Endothelial cell of umbilical vein (primary cell): ENCODE measurements around the gene RNU2-1. TPM values are rescaled to one million over a fixed set of nuclear protein-coding genes. Genes with fewer than 3 reads are reported as not detected.

Experiments used
- BruUV-seq: library from RNA; stranded (reverse); fragments of 400-500 nt; replicated peaks from 2 replicates; lab custom pipeline; 2021; lab: Mats Ljungman, UMichigan
- CTCF ChIA-PET: fragments of 300-600, 350-600 bp; sonication (Branson Sonifier 250); formaldehyde crosslinking; loops from one replicate; lab custom pipeline; 2021; ENCODE audit warnings: antibody characterized with exemption, inconsistent platforms; lab: Charles Lee
- POLR2A ChIA-PET: fragments of 300-600, 350-600 bp; sonication (Branson Sonifier 250); formaldehyde crosslinking; loops from one replicate; lab custom pipeline; 2021; ENCODE audit warnings: antibody characterized with exemption, inconsistent platforms; lab: Charles Lee
- DNase-seq: peaks from one replicate; pipeline ENCODE4 v3.0.0-alpha.2; 2011; ENCODE audit warnings: low read depth, low spot score
- FAIRE-seq: peaks from 2 replicates; lab custom pipeline; 2011; peaks lifted over from hg19 to GRCh38; lab: Jason Lieb, UNC
- H2AFZ ChIP-seq: 2 replicates; pipeline ENCODE4 v1.6.0; 2012; ENCODE audit warnings: low read depth, low read length, control low read depth, inconsistent platforms
- H3K27ac ChIP-seq: 2 replicates; pipeline ENCODE4 v1.5.1; 2011; ENCODE audit warnings: low read depth, mild to moderate bottlenecking, control low read depth, low read length, moderate library complexity; ENCODE audit not compliant: insufficient read depth
- H3K27me3 ChIP-seq, 2 experiments: 2 replicates each; pipeline versions ENCODE4 v1.6.0 to v1.6.1; 2011; ENCODE audit warnings: low read length in 2 of 2, mixed read lengths in 1 of 2; ENCODE audit not compliant: control insufficient read depth in 2 of 2, insufficient read depth in 2 of 2
- H3K36me3 ChIP-seq, 2 experiments: 2 replicates in 1 of 2; 3 replicates in 1 of 2; pipeline ENCODE4 v1.5.1; 2011; ENCODE audit warnings: low read length in 2 of 2, mild to moderate bottlenecking in 1 of 2, moderate library complexity in 1 of 2; ENCODE audit not compliant: control insufficient read depth in 2 of 2, insufficient read depth in 2 of 2; ENCODE audit errors: extremely low read depth in 1 of 2
- H3K4me1 ChIP-seq: 3 replicates; pipeline ENCODE4 v1.5.1; 2011; ENCODE audit warnings: mild to moderate bottlenecking, low read length; ENCODE audit not compliant: control insufficient read depth, insufficient read depth; ENCODE audit errors: extremely low read depth
- H3K4me2 ChIP-seq: 2 replicates; pipeline ENCODE4 v1.6.1; 2011; ENCODE audit warnings: low read length, control low read depth, mixed read lengths; ENCODE audit not compliant: insufficient read depth
- H3K4me3 ChIP-seq, 3 experiments: fragments of 200-600 bp in 1 of 3; sonication (generic), shearing (Covaris generic) in 1 of 3; replicated peaks in 1 of 3; 2 replicates each; pipeline ENCODE4 v1.5.1; 2011 to 2016; ENCODE audit warnings: control low read depth in 3 of 3, low read length in 3 of 3, mild to moderate bottlenecking in 2 of 3, inconsistent platforms in 1 of 3, low read depth in 1 of 3, moderate library complexity in 1 of 3; ENCODE audit not compliant: insufficient read depth in 1 of 3
- H3K79me2 ChIP-seq: 2 replicates; pipeline ENCODE4 v1.6.0; 2012; ENCODE audit warnings: low read length, inconsistent platforms; ENCODE audit not compliant: control insufficient read depth, insufficient read depth
- H3K9ac ChIP-seq: replicated peaks from 2 replicates; pipeline ENCODE3; 2011; ENCODE audit warnings: low read length, control low read depth; ENCODE audit not compliant: insufficient read depth; ENCODE audit errors: extremely low read depth
- H3K9me1 ChIP-seq: replicated peaks from 3 replicates; pipeline ENCODE4 v1.6.0; 2011; ENCODE audit warnings: mild to moderate bottlenecking, low read length; ENCODE audit not compliant: control insufficient read depth, insufficient read depth; ENCODE audit errors: extremely low read depth
- H3K9me3 ChIP-seq: replicated peaks from 2 replicates; pipeline ENCODE4 v1.5.1; 2012; ENCODE audit warnings: low read length, inconsistent platforms; ENCODE audit not compliant: control insufficient read depth, insufficient read depth
- H4K20me1 ChIP-seq: replicated peaks from 2 replicates; pipeline ENCODE3; 2011; ENCODE audit warnings: mild to moderate bottlenecking, low read length; ENCODE audit not compliant: control insufficient read depth, insufficient read depth; ENCODE audit errors: extremely low read depth
- EZH2 ChIP-seq: IDR thresholded peaks from 2 replicates; pipeline ENCODE4 v1.6.1; 2012; ENCODE audit warnings: borderline replicate concordance, low read depth, mild to moderate bottlenecking, moderate library complexity, low read length, inconsistent platforms; ENCODE audit not compliant: severe bottlenecking
- MYC ChIP-seq: IDR thresholded peaks from one replicate; pipeline ENCODE4 v1.6.1; 2011; ENCODE audit warnings: mild to moderate bottlenecking, low read depth, low read length
- POLR2A ChIP-seq: IDR thresholded peaks from 2 replicates; pipeline ENCODE4 v1.6.1; 2012; ENCODE audit warnings: low read depth, mild to moderate bottlenecking, control low read depth, low read length
- POLR2AphosphoS5 ChIP-seq: IDR thresholded peaks from 2 replicates; pipeline ENCODE4 v1.6.1; 2012; ENCODE audit warnings: low read depth, mild to moderate bottlenecking, control low read depth, low read length, moderate library complexity; ENCODE audit not compliant: insufficient read depth
- dilution Hi-C: fragments of 300-500 bp; cut with MboI; formaldehyde crosslinking; loops from one replicate; pipeline ENCODE4 v1.15.0; 2019; ENCODE audit warnings: low sequenced_read_pairs; ENCODE audit not compliant: extremely low pct_ligation_motif_present
- intact Hi-C: fragments of 100-400 bp; cut with micrococcal nuclease; formaldehyde crosslinking; loops from one replicate; pipeline ENCODE4 v1.10.0; 2022
- polyA plus RNA-seq, 4 experiments: library from polyadenylated mRNA; depleted of rRNA in 3 of 4; stranded (reverse) in 3 of 4; unstranded in 1 of 4; fragments of >200 nt; gene quantifications; 2 replicates each; pipeline versions ENCODE4 v1.2.1 to v1.2.3, GENCODE V29; 2011 to 2012; ENCODE audit warnings: missing spikeins in 1 of 4
- total RNA-seq: library from RNA; stranded (reverse); gene quantifications from 2 replicates; pipeline ENCODE4 v1.2.3, GENCODE V29; 2021
- TF ChIP-seq, protein P1 (sequence below): IDR thresholded peaks from 2 replicates; pipeline ENCODE4 v1.6.1; 2011; ENCODE audit not compliant: insufficient read depth, insufficient read length
- TF ChIP-seq, protein P2 (sequence below), 2 donors: IDR thresholded peaks; 1 replicate in 1 of 2; 2 replicates in 1 of 2; pipeline ENCODE4 v1.5.1; 2011; ENCODE audit warnings: low read length in 2 of 2, mild to moderate bottlenecking in 2 of 2, moderate library complexity in 2 of 2, control low read depth in 1 of 2, inconsistent platforms in 1 of 2, low read depth in 1 of 2; ENCODE audit not compliant: insufficient read depth in 1 of 2; ENCODE audit errors: extremely low read depth in 1 of 2

RNU2-1 gene
- total and polyA plus RNA-seq, 2 donors (not counting 3 experiments of a cell fraction or from before 2014, with no cell fraction given), result 3,596 TPM; not detected in 1

DNA sequence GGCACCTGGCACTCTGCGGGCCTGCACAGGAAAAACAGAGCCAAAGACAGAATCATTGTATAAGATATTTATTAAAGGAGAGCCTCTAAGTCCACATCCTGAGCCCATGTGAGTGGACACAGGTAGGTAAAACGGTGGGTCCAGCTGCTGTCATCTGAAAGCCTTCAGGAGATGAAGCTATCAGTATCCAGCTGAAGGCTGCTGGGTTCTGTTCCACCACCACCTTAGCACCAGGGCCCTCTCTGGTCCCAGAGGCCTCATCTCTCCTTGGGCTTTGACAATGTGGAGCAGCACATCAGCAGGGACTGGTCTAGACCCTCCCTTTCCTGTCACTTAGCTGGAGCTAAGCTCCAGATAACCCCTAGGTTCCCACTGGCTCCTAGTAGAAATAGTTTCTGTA, 14.8 kb downstream of the RNU2-1 start:
- DNase-seq (no peak), FAIRE-seq (no peak)
- H3K9ac ChIP-seq, result no peak overlapping the region
- intact Hi-C loops, result no loop called here
- no TSS peak for BruUV-seq
- ChIA-PET POLR2A (interaction anchor here (1.8 kb wide), 1 partner anchor 96 kb away, joined by 8 read pairs; no protein-coding TSS in a partner anchor), CTCF (no interaction called here)
- H3K9me1 ChIP-seq, result no peaks in the 10 kb centered on the region
- no peak for TF ChIP-seq POLR2A
- no peak for TF ChIP-seq MYC
- TF ChIP-seq, protein P1, sequence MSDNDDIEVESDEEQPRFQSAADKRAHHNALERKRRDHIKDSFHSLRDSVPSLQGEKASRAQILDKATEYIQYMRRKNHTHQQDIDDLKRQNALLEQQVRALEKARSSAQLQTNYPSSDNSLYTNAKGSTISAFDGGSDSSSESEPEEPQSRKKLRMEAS, result no peak
- no peak for TF ChIP-seq POLR2AphosphoS5
- TF ChIP-seq, protein P2, sequence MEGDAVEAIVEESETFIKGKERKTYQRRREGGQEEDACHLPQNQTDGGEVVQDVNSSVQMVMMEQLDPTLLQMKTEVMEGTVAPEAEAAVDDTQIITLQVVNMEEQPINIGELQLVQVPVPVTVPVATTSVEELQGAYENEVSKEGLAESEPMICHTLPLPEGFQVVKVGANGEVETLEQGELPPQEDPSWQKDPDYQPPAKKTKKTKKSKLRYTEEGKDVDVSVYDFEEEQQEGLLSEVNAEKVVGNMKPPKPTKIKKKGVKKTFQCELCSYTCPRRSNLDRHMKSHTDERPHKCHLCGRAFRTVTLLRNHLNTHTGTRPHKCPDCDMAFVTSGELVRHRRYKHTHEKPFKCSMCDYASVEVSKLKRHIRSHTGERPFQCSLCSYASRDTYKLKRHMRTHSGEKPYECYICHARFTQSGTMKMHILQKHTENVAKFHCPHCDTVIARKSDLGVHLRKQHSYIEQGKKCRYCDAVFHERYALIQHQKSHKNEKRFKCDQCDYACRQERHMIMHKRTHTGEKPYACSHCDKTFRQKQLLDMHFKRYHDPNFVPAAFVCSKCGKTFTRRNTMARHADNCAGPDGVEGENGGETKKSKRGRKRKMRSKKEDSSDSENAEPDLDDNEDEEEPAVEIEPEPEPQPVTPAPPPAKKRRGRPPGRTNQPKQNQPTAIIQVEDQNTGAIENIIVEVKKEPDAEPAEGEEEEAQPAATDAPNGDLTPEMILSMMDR (IDR thresholded peaks at IDR 0.05; ENCODE audit: extremely low read depth in 1 of 2, insufficient read depth in 1 of 2, low read depth in 1 of 2, low read length in 2 of 2), result no peak
- TF ChIP-seq EZH2, result no peak
- H3K27ac ChIP-seq, result no peak overlapping the region
- no peaks in the 10 kb centered on the region for H4K20me1 ChIP-seq
- no peaks in the 10 kb centered on the region for H3K79me2 ChIP-seq
- H2AFZ ChIP-seq, result no peak overlapping the region
- no peaks in the 10 kb centered on the region for H3K27me3 ChIP-seq
- no peak overlapping the region for H3K4me3 ChIP-seq
- no peaks in the 10 kb centered on the region for H3K9me3 ChIP-seq
- dilution Hi-C loops, result no loop called here
- peaks cover 7 to 22% of the 10 kb centered on the region in 2 experiments for H3K36me3 ChIP-seq
- no peak overlapping the region for H3K4me2 ChIP-seq
- no peaks in the 10 kb centered on the region for H3K4me1 ChIP-seq
